ENCODE data around the gene SLX4IP.

SLX4IP gene

DNA sequence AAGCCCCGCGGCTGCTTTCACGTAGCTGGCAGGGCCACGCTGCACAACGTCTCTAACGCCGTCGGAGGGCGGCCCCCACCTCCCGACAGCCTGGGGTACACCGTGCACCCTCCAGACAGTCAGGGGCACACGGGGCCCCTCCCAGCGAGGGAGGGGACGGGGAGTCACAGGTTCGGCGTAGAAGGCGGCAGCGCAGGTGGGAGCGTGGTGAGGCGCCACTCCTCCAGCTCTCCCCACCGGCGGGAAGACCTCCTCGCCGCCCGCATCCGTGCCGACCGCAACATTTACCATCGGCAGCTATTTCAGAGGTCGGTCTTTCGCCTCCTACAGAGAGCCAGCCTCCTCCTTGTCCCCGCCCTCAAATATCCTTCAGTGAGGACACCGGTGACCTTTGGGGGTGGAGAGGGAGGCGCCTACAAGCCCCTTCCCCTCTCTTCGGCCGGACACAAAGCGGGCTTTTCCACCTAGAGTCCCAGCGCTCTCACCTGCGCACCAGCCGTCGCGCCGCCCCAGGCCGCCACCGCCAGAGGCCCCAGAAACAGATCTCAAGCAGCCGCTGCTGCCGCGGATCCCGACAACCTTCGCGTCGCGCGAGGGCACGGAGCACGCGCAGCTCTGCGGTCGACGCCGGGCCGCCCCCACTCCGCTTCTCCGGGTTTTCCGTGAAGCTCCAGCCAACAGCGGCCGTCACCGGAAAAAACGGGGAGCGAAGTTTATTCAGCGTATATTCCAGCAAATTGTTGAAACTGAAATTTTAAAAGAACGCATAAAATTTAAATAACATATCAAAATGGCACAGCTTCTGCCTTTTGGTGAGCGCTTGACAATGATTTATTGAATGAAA, 1.3 kb upstream of the SLX4IP start, which contains the start of gene MKKS:
Gene MKKS (minus strand): TSS at position 600 of the 844 bp plus-strand sequence. CDS start 20,708 bp downstream, outside the sequence.
- peaks cover 33% of the 10 kb centered on the region for H3K79me1 ChIP-seq (replicated peaks; ENCODE audit: low read length, poor library complexity, severe bottlenecking)
- H3K18ac ChIP-seq (ENCODE audit: low read depth in 1 of 2, low read length in 2 of 2) = peak within 1 kb of the TSS; percentile 82 to 94
- peak within 1 kb of the TSS; percentile 99 for H3K9ac ChIP-seq (ENCODE audit: low read length)
- H2BK120ac ChIP-seq (ENCODE audit: low read depth, low read length) = peak within 1 kb of the TSS; percentile 79
- peak within 1 kb of the TSS; percentile 34 to 98 for H3K23ac ChIP-seq (ENCODE audit: low read length in 2 of 2)
- H4K91ac ChIP-seq (ENCODE audit: low read length) = peak within 1 kb of the TSS; percentile 96
- peak within 1 kb of the TSS in 1 of 2 experiments; percentile 98 for H3K14ac ChIP-seq (ENCODE audit: low read length in 2 of 2)
- 0% methylated on average over 54 of the region's 73 CpGs for WGBS
- H3K36me3 ChIP-seq (ENCODE audit: control insufficient read depth in 1 of 2, insufficient read depth in 2 of 2, low read depth in 1 of 2, low read length in 2 of 2) = no peaks in the 10 kb centered on the region
- H3K4ac ChIP-seq (ENCODE audit: low read depth in 1 of 2, low read length in 2 of 2) = peak within 1 kb of the TSS; percentile 81 to 90
- peak within 1 kb of the TSS; percentile 51 to 54 for H2BK12ac ChIP-seq (ENCODE audit: low read length in 2 of 2)
- no peaks in the 10 kb centered on the region for H3K27me3 ChIP-seq (ENCODE audit: control insufficient read depth in 1 of 2, insufficient read depth in 1 of 2, low read length in 2 of 2)
- DNase-seq = peak; percentile 95
- H3K27ac ChIP-seq (ENCODE audit: low read length, poor library complexity, severe bottlenecking) = peak within 1 kb of the TSS; percentile 88
- peak within 1 kb of the TSS; percentile 94 for H4K8ac ChIP-seq (ENCODE audit: low read length)
- peak within 1 kb of the TSS; percentile 67 for H2BK15ac ChIP-seq (ENCODE audit: low read depth, poor library complexity, severe bottlenecking)
- H3K4me2 ChIP-seq (ENCODE audit: low read length, poor library complexity, severe bottlenecking) = peak within 1 kb of the TSS; percentile 95
- H3K4me1 ChIP-seq (ENCODE audit: control insufficient read depth, insufficient read depth, low read depth, low read length) = peaks cover 6% of the 10 kb centered on the region
- H3K4me3 ChIP-seq (ENCODE audit: insufficient read depth in 1 of 2, low read depth in 1 of 2, low read length in 2 of 2) = peak within 1 kb of the TSS; percentile 84 to 98
- no peaks in the 10 kb centered on the region for H3K9me3 ChIP-seq (ENCODE audit: control insufficient read depth, low read length)
- no peak within 1 kb of the TSS for H2AK5ac ChIP-seq (ENCODE audit: low read length, severe bottlenecking)
- peak within 1 kb of the TSS; percentile 89 for H2AFZ ChIP-seq (ENCODE audit: low read depth, low read length)
- peak within 1 kb of the TSS; percentile 46 for H2BK5ac ChIP-seq (ENCODE audit: low read depth, low read length, poor library complexity, severe bottlenecking)

DNA sequence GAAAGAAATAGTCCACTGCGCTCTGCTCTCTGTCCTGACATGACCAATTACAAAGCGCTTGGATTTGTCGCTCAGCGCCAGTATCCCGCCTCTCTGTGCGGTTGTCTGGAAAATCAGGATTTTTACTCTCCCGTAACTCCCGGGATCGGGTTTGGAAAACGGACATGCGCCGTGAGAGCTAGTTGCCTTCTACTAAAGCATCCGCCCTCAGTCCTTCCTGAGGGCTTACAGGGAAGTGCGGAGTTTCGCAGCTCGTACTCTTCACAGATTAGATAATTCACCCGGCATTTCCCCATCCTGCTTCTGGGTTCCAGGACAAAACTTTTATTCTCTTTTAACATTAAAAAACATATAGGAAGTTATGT, 656 bp upstream of the SLX4IP start:
- Histone ChIP-seq H3K27ac (ENCODE audit: low read length, poor library complexity, severe bottlenecking) (peak overlapping the region; percentile 88), H2AK5ac (ENCODE audit: low read length, severe bottlenecking) (no peak overlapping the region), H3K9ac (ENCODE audit: low read length) (peak overlapping the region; percentile 99), H3K27me3 (ENCODE audit: control insufficient read depth in 1 of 2, insufficient read depth in 1 of 2, low read length in 2 of 2) (no peaks in the 10 kb centered on the region), H2AFZ (ENCODE audit: low read depth, low read length) (no peak overlapping the region), H3K9me3 (ENCODE audit: control insufficient read depth, low read length) (no peaks in the 10 kb centered on the region), H3K36me3 (ENCODE audit: control insufficient read depth in 1 of 2, insufficient read depth in 2 of 2, low read depth in 1 of 2, low read length in 2 of 2) (no peaks in the 10 kb centered on the region), H3K23ac (ENCODE audit: low read length in 2 of 2) (no peak overlapping the region), H3K4me3 (ENCODE audit: insufficient read depth in 1 of 2, low read depth in 1 of 2, low read length in 2 of 2) (peak overlapping the region in 1 of 2 experiments; percentile 84), H3K4ac (ENCODE audit: low read depth in 1 of 2, low read length in 2 of 2) (no peak overlapping the region), H3K4me1 (ENCODE audit: control insufficient read depth, insufficient read depth, low read depth, low read length) (peaks cover 6% of the 10 kb centered on the region), H3K18ac (ENCODE audit: low read depth in 1 of 2, low read length in 2 of 2) (no peak overlapping the region), H4K91ac (ENCODE audit: low read length) (no peak overlapping the region), H4K8ac (ENCODE audit: low read length) (no peak overlapping the region), H3K4me2 (ENCODE audit: low read length, poor library complexity, severe bottlenecking) (peak overlapping the region; percentile 26), H3K14ac (ENCODE audit: low read length in 2 of 2) (no peak overlapping the region), H2BK12ac (ENCODE audit: low read length in 2 of 2) (no peak overlapping the region), H2BK15ac (ENCODE audit: low read depth, poor library complexity, severe bottlenecking) (no peak overlapping the region), H2BK5ac (ENCODE audit: low read depth, low read length, poor library complexity, severe bottlenecking) (no peak overlapping the region), H2BK120ac (ENCODE audit: low read depth, low read length) (no peak overlapping the region), H3K79me1 (replicated peaks; ENCODE audit: low read length, poor library complexity, severe bottlenecking) (peaks cover 33% of the 10 kb centered on the region)
- WGBS = 0% methylated on average over 13 of the region's 17 CpGs
- DNase-seq = peak; percentile 99

- no peak overlapping the region for H3K14ac ChIP-seq (ENCODE audit: low read length in 2 of 2)
- no peak overlapping the region for H4K8ac ChIP-seq (ENCODE audit: low read length)
- H2BK120ac ChIP-seq (ENCODE audit: low read depth, low read length) = no peak overlapping the region
- H3K79me1 ChIP-seq (replicated peaks; ENCODE audit: low read length, poor library complexity, severe bottlenecking) = peaks cover 33% of the 10 kb centered on the region
- no peak overlapping the region for H3K27ac ChIP-seq (ENCODE audit: low read length, poor library complexity, severe bottlenecking)
- H3K4me3 ChIP-seq (ENCODE audit: insufficient read depth in 1 of 2, low read depth in 1 of 2, low read length in 2 of 2) = peak overlapping the region in 1 of 2 experiments; percentile 84
- WGBS = 99% methylated on average over 16 of the region's 20 CpGs
- H3K23ac ChIP-seq (ENCODE audit: low read length in 2 of 2) = no peak overlapping the region
- H3K4ac ChIP-seq (ENCODE audit: low read depth in 1 of 2, low read length in 2 of 2) = no peak overlapping the region
- H3K4me1 ChIP-seq (ENCODE audit: control insufficient read depth, insufficient read depth, low read depth, low read length) = peaks cover 6% of the 10 kb centered on the region
- no peak for DNase-seq
- H3K9me3 ChIP-seq (ENCODE audit: control insufficient read depth, low read length) = no peaks in the 10 kb centered on the region
- no peaks in the 10 kb centered on the region for H3K27me3 ChIP-seq (ENCODE audit: control insufficient read depth in 1 of 2, insufficient read depth in 1 of 2, low read length in 2 of 2)
- H2AFZ ChIP-seq (ENCODE audit: low read depth, low read length) = no peak overlapping the region
- no peak overlapping the region for H3K9ac ChIP-seq (ENCODE audit: low read length)
- no peaks in the 10 kb centered on the region for H3K36me3 ChIP-seq (ENCODE audit: control insufficient read depth in 1 of 2, insufficient read depth in 2 of 2, low read depth in 1 of 2, low read length in 2 of 2)
- H4K91ac ChIP-seq (ENCODE audit: low read length) = no peak overlapping the region
- H2BK12ac ChIP-seq (ENCODE audit: low read length in 2 of 2) = no peak overlapping the region
- no peak overlapping the region for H2BK5ac ChIP-seq (ENCODE audit: low read depth, low read length, poor library complexity, severe bottlenecking)
- no peak overlapping the region for H2AK5ac ChIP-seq (ENCODE audit: low read length, severe bottlenecking)
- no peak overlapping the region for H3K4me2 ChIP-seq (ENCODE audit: low read length, poor library complexity, severe bottlenecking)
- H2BK15ac ChIP-seq (ENCODE audit: low read depth, poor library complexity, severe bottlenecking) = no peak overlapping the region
- H3K18ac ChIP-seq (ENCODE audit: low read depth in 1 of 2, low read length in 2 of 2) = no peak overlapping the region
Measured at GRCh38 chr20:10436053-10436699, 1.1 kb downstream of the SLX4IP start.

DNA sequence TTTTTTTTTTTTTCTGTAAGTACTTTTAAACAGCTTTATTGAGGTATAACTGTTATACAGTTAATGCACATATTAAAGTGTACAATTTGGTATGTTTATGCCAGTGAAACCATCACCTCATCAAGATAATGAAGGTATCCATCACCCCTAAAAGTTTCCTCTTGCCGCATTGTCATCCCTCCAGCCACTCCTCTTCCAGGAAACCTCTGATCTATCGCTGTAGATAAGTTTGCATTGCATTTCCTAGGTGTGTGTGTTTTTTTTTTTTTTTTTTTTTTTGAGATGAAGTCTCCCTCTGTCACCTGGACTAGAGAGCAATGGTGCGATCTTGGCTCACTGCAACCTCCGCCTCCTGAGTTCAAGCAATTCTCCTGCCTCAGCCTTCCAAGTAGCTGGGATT, 3.1 kb downstream of the SLX4IP start:
- WGBS = 94% methylated on average over 3 of the region's 4 CpGs
- H3K18ac ChIP-seq (ENCODE audit: low read depth in 1 of 2, low read length in 2 of 2) = no peak overlapping the region

More for the DNA sequence above, 3.1 kb downstream of the SLX4IP start:
- Histone ChIP-seq H2BK5ac (ENCODE audit: low read depth, low read length, poor library complexity, severe bottlenecking) (no peak overlapping the region), H2BK120ac (ENCODE audit: low read depth, low read length) (no peak overlapping the region), H3K4ac (ENCODE audit: low read depth in 1 of 2, low read length in 2 of 2) (no peak overlapping the region), H3K79me1 (replicated peaks; ENCODE audit: low read length, poor library complexity, severe bottlenecking) (peaks cover 24% of the 10 kb centered on the region), H3K9me3 (ENCODE audit: control insufficient read depth, low read length) (no peaks in the 10 kb centered on the region), H2BK12ac (ENCODE audit: low read length in 2 of 2) (no peak overlapping the region), H3K36me3 (ENCODE audit: control insufficient read depth in 1 of 2, insufficient read depth in 2 of 2, low read depth in 1 of 2, low read length in 2 of 2) (no peaks in the 10 kb centered on the region), H3K4me2 (ENCODE audit: low read length, poor library complexity, severe bottlenecking) (no peak overlapping the region), H3K4me3 (ENCODE audit: insufficient read depth in 1 of 2, low read depth in 1 of 2, low read length in 2 of 2) (no peak overlapping the region), H3K14ac (ENCODE audit: low read length in 2 of 2) (no peak overlapping the region), H3K23ac (ENCODE audit: low read length in 2 of 2) (no peak overlapping the region), H3K27me3 (ENCODE audit: control insufficient read depth in 1 of 2, insufficient read depth in 1 of 2, low read length in 2 of 2) (no peaks in the 10 kb centered on the region), H4K91ac (ENCODE audit: low read length) (no peak overlapping the region), H3K4me1 (ENCODE audit: control insufficient read depth, insufficient read depth, low read depth, low read length) (peaks cover 2% of the 10 kb centered on the region), H2AFZ (ENCODE audit: low read depth, low read length) (no peak overlapping the region), H3K27ac (ENCODE audit: low read length, poor library complexity, severe bottlenecking) (no peak overlapping the region), H3K9ac (ENCODE audit: low read length) (no peak overlapping the region), H2AK5ac (ENCODE audit: low read length, severe bottlenecking) (no peak overlapping the region), H4K8ac (ENCODE audit: low read length) (no peak overlapping the region), H2BK15ac (ENCODE audit: low read depth, poor library complexity, severe bottlenecking) (no peak overlapping the region)
- no peak for DNase-seq
